HepG2 (cell line): ENCODE data around the gene CEP68. TPM values are rescaled to one million over a fixed set of nuclear protein-coding genes. Genes with fewer than 3 reads are reported as not detected.

Experiments
- ATAC-seq: fragments of 200-7000 bp; cut with Tn5 transposase; 3 replicates; pipeline ENCODE4 v1.9.1; 2020; ENCODE audit warnings: mild to moderate bottlenecking, moderate library complexity
- BruUV-seq: library from RNA; stranded (reverse); fragments of 400-500 nt; replicated peaks from 2 replicates; lab custom pipeline; 2021; lab: Mats Ljungman, UMichigan
- CTCF ChIA-PET: fragments of 300-600 bp; formaldehyde crosslinking; extraction: SDS; loops from one replicate; lab custom pipeline; 2021; ENCODE audit warnings: low total read pairs, inconsistent platforms, low intra/inter-chr PET ratio; lab: Yijun Ruan, JAX
- POLR2A ChIA-PET: fragments of 350-600 bp; sonication (Branson Sonifier 250); formaldehyde crosslinking; loops from one replicate; lab custom pipeline; 2020; ENCODE audit warnings: antibody characterized with exemption, inconsistent platforms; lab: Yijun Ruan, JAX
- DNase-seq: peaks from one replicate; pipeline ENCODE4 v3.0.0-alpha.2; 2015; ENCODE audit warnings: low spot score
- FAIRE-seq: peaks from 3 replicates; lab custom pipeline; 2011; peaks lifted over from hg19 to GRCh38; lab: Jason Lieb, UNC
- H2AFZ ChIP-seq: one replicate; pipeline ENCODE4 v1.6.1; 2011; ENCODE audit warnings: low read length, inconsistent platforms
- H3K27ac ChIP-seq: fragments of 300-600 bp; 3 replicates; pipeline ENCODE4 v1.8.0; 2011; ENCODE audit warnings: mixed run types, mild to moderate bottlenecking, mixed read lengths, low read length, inconsistent platforms; ENCODE audit not compliant: insufficient read depth; ENCODE audit errors: extremely low read length
- H3K27me3 ChIP-seq, 2 experiments: fragments of 200-600 bp in 1 of 2; 2 replicates in 1 of 2; 3 replicates in 1 of 2; pipeline versions ENCODE4 v1.6.0 to v1.8.0; 2011; ENCODE audit warnings: low read length in 2 of 2, mild to moderate bottlenecking in 2 of 2, moderate library complexity in 2 of 2, inconsistent platforms in 1 of 2; ENCODE audit not compliant: insufficient read depth in 2 of 2, control insufficient read depth in 1 of 2
- H3K36me3 ChIP-seq, 2 experiments: fragments of 200-600 bp in 1 of 2; replicated peaks in 1 of 2; 2 replicates in 1 of 2; 3 replicates in 1 of 2; pipeline versions ENCODE4 v1.5.1 to v1.8.0; 2011; ENCODE audit warnings: low read length in 2 of 2, inconsistent platforms in 1 of 2; ENCODE audit not compliant: insufficient read depth in 2 of 2, control insufficient read depth in 1 of 2
- H3K4me1 ChIP-seq: 2 replicates; pipeline ENCODE4 v1.5.1; 2012; ENCODE audit warnings: low read length, inconsistent platforms; ENCODE audit not compliant: insufficient read depth
- H3K4me2 ChIP-seq: 2 replicates; pipeline ENCODE4 v1.6.0; 2011; ENCODE audit warnings: low read depth, low read length, inconsistent platforms
- H3K4me3 ChIP-seq, 3 experiments: fragments of 200-600 bp in 1 of 3; sonication (generic), shearing (Covaris generic) in 1 of 3; replicated peaks in 1 of 3; 2 replicates each; pipeline ENCODE4 v1.5.1; 2011 to 2016; ENCODE audit warnings: low read length in 3 of 3, inconsistent platforms in 2 of 3, low read depth in 2 of 3, mild to moderate bottlenecking in 2 of 3, control low read depth in 1 of 3, mixed read lengths in 1 of 3; ENCODE audit not compliant: insufficient read depth in 1 of 3
- H3K79me2 ChIP-seq: one replicate; pipeline ENCODE4 v1.6.1; 2011; ENCODE audit warnings: low read length, inconsistent platforms; ENCODE audit not compliant: insufficient read depth
- H3K9ac ChIP-seq: 2 replicates; pipeline ENCODE4 v1.6.0; 2011; ENCODE audit warnings: mild to moderate bottlenecking, low read depth, low read length, inconsistent platforms; ENCODE audit not compliant: insufficient read depth
- H3K9me3 ChIP-seq: 2 replicates; pipeline ENCODE4 v1.5.1; 2012; ENCODE audit warnings: mild to moderate bottlenecking, low read length
- H4K20me1 ChIP-seq: 2 replicates; pipeline ENCODE4 v1.6.0; 2011; ENCODE audit warnings: inconsistent platforms, mild to moderate bottlenecking, low read length, moderate library complexity; ENCODE audit not compliant: insufficient read depth
- ARID2 ChIP-seq: sonication (generic); formaldehyde crosslinking; IDR thresholded peaks from 2 replicates; pipeline ENCODE4 v1.8.1; 2022; ENCODE audit warnings: mild to moderate bottlenecking, missing genetic modification reagents, borderline replicate concordance
- CCDC6 ChIP-seq: sonication (generic); formaldehyde crosslinking; IDR thresholded peaks from 2 replicates; pipeline ENCODE4 v1.8.1; 2022; ENCODE audit warnings: mild to moderate bottlenecking, missing genetic modification reagents, moderate library complexity
- GABPB1 ChIP-seq: IDR thresholded peaks from 2 replicates; pipeline ENCODE4 v1.6.1; 2016; ENCODE audit warnings: mild to moderate bottlenecking, missing genetic modification reagents, moderate library complexity, missing compliant biosample characterization
- MED1 ChIP-seq: sonication (generic); formaldehyde crosslinking; IDR thresholded peaks from 2 replicates; pipeline ENCODE4 v1.4.0; 2020; ENCODE audit warnings: missing genetic modification reagents
- MTF2 ChIP-seq: sonication (generic); formaldehyde crosslinking; IDR thresholded peaks from 2 replicates; pipeline ENCODE4 v1.5.0; 2020; ENCODE audit warnings: missing genetic modification reagents, borderline replicate concordance
- TOPORS ChIP-seq: sonication (generic); formaldehyde crosslinking; IDR thresholded peaks from 2 replicates; pipeline ENCODE4 v1.8.0; 2023; ENCODE audit warnings: mild to moderate bottlenecking, missing genetic modification reagents
- ZNF12 ChIP-seq: sonication (generic); formaldehyde crosslinking; IDR thresholded peaks from 2 replicates; pipeline ENCODE4 v1.5.0; 2020; ENCODE audit warnings: missing genetic modification reagents
- ZNF180 ChIP-seq: sonication (generic); formaldehyde crosslinking; IDR thresholded peaks from 2 replicates; pipeline ENCODE4 v1.4.0; 2020; ENCODE audit warnings: low read depth, missing genetic modification reagents, borderline replicate concordance
- ZNF232 ChIP-seq: sonication (generic); formaldehyde crosslinking; IDR thresholded peaks from 2 replicates; pipeline ENCODE4 v1.4.0; 2020; ENCODE audit warnings: missing genetic modification reagents, borderline replicate concordance
- ZNF407 ChIP-seq: sonication (generic); formaldehyde crosslinking; IDR thresholded peaks from one replicate; pipeline ENCODE4 v1.5.1; 2020; ENCODE audit warnings: mild to moderate bottlenecking, missing genetic modification reagents; ENCODE audit errors: not compliant biosample characterization
- ZNF451 ChIP-seq: sonication (generic); formaldehyde crosslinking; IDR thresholded peaks from 2 replicates; pipeline ENCODE4 v1.5.0; 2020; ENCODE audit warnings: mild to moderate bottlenecking, missing genetic modification reagents
- ZNF639 ChIP-seq: conservative IDR thresholded peaks from 2 replicates; pipeline ENCODE4 v1.6.1; 2018; ENCODE audit warnings: missing genetic modification reagents
- ZSCAN22 ChIP-seq: sonication (generic); formaldehyde crosslinking; IDR thresholded peaks from 2 replicates; pipeline ENCODE4 v1.4.0; 2020; ENCODE audit warnings: mild to moderate bottlenecking, missing genetic modification reagents
- WGBS: methylation state at CpG from one replicate; pipeline ENCODE4 v1.1.6; 2017; ENCODE audit warnings: low lambda C conversion rate; 5-methylcytosine and 5-hydroxymethylcytosine counted together
- in situ Hi-C: cut with HindIII; loops from 2 replicates; pipeline ENCODE4 v1.10.0; 2017; ENCODE audit warnings: low pct_unique_long_range_greater_than_20kb; ENCODE audit not compliant: extremely low pct_ligation_motif_present
- intact Hi-C: fragments of 100-400 bp; cut with micrococcal nuclease; formaldehyde crosslinking; loops from one replicate; pipeline ENCODE4 v1.10.0; 2022; ENCODE audit not compliant: unreplicated experiment
- polyA plus RNA-seq, 8 experiments: library from polyadenylated mRNA; depleted of rRNA in 3 of 8; stranded (reverse) in 7 of 8; unstranded in 1 of 8; fragments of >200 nt; fragmentation: Illumina TruSeq in 4 of 8; extraction: Trizol in 4 of 8; gene quantifications; 2 replicates each; pipeline versions ENCODE4 v1.2.1 to v1.2.3, GENCODE V29; 2011 to 2016; ENCODE audit warnings: low read depth in 4 of 8, missing spikeins in 1 of 8, mixed read lengths in 1 of 8; ENCODE audit not compliant: insufficient read depth in 1 of 8
- total RNA-seq, 5 experiments: library from RNA; depleted of rRNA; stranded (reverse); fragments of >200 nt; fragmentation: Illumina TruSeq; extraction: Trizol; gene quantifications; 2 replicates each; pipeline ENCODE4 v1.2.3, GENCODE V29; 2016; ENCODE audit warnings: low read depth in 1 of 5

The CEP68 gene
- total and polyA plus RNA-seq, 2 of the 13 experiments (the other 11 are each of a cell fraction or from before 2014, with no cell fraction given) = 5.7 to 9.3 TPM

GRCh38 chr2:65130664-65131175, 74.5 kb downstream of the CEP68 start:
- Histone ChIP-seq H3K36me3 (no peaks in the 10 kb centered on the region; a peak in 1 of 5 replicates), H3K4me2 (peak overlapping the region; percentile 89), H3K9ac (peak overlapping the region; percentile 82), H3K4me1 (peaks cover 69% of the 10 kb centered on the region), H3K27me3 (peaks cover 0 to 4% of the 10 kb centered on the region in 2 experiments; a peak in 1 of 5 replicates), H4K20me1 (peaks cover 38% of the 10 kb centered on the region), H3K9me3 (no peaks in the 10 kb centered on the region), H3K4me3 (peak overlapping the region; percentile 63 to 78 (median 71)), H2AFZ (no peak overlapping the region), H3K27ac (peak overlapping the region; percentile 95), H3K79me2 (peaks cover 42% of the 10 kb centered on the region)
- in situ Hi-C loops = no loop called here
- no TSS peak for BruUV-seq
- intact Hi-C loops = loop anchor here (2.0 to 5.0 kb wide), 5 partner anchors 33 to 97 kb away; partner anchors contain the start of genes ACTR2 and CEP68
- ChIA-PET CTCF (no interaction called here), POLR2A (interaction anchor here (0.6 to 3.1 kb wide), 33 partner anchors 9 to 477 kb away, joined by 3 to 62 read pairs (median 5); partner anchors contain the start of genes ACTR2, CEP68, SERTAD2 and SPRED2)
- FAIRE-seq (peak; percentile 56), DNase-seq (no peak), ATAC-seq (peak; percentile 75)
- 2% methylated on average over 18 of the region's 19 CpGs for WGBS
- 0 out of 2 replicates have a peak, but pooled peaks have one; percentile 63 for TF ChIP-seq ZNF232 (CRISPR knock-in tag)
- 0 out of 2 replicates have a peak, but pooled peaks have one; percentile 67 for TF ChIP-seq MTF2 (CRISPR knock-in tag)
- TF ChIP-seq TOPORS = peak; percentile 86; the same call in 1 of the 2 replicates
- 0 out of 2 replicates have a peak, but pooled peaks have one; percentile 61 for TF ChIP-seq ZNF180
- TF ChIP-seq GABPB1 (CRISPR knock-in tag) = no peak; the same call in 1 of the 2 replicates
- TF ChIP-seq ZNF639 (CRISPR knock-in tag) = 0 out of 2 replicates have a peak, but pooled peaks have one; percentile 50
- peak; percentile 52; the same call in 1 of the 2 replicates for TF ChIP-seq ZNF451 (CRISPR knock-in tag)
- TF ChIP-seq CCDC6 (CRISPR knock-in tag) = 0 out of 2 replicates have a peak, but pooled peaks have one; percentile 6
- no peak for TF ChIP-seq ZNF407 (CRISPR knock-in tag)
- no peak for TF ChIP-seq ZSCAN22 (CRISPR knock-in tag)
- TF ChIP-seq ARID2 = 0 out of 2 replicates have a peak, but pooled peaks have one; percentile 66
- TF ChIP-seq ZNF12 (CRISPR knock-in tag) = peak; percentile 53; the same call in 1 of the 2 replicates
- peak; percentile 54 for TF ChIP-seq MED1 (CRISPR knock-in tag)
